ENCODE results near the gene TMEM236. TPM values are rescaled to one million over a fixed set of nuclear protein-coding genes. Genes with fewer than 3 reads are reported as not detected.
A peak's percentile ranks its signal among the peaks of the same experiment; 100 is the strongest.

Gene TMEM236
- polyA plus RNA-seq, 1 of the 3 experiments (the other 2 are of a cell fraction): 0.02 TPM

GRCh38 chr10:17783751-17784150 lies 31.8 kb downstream of the TMEM236 start:
- Histone ChIP-seq H3K79me2 (ENCODE audit: insufficient read depth) (no peaks in the 10 kb centered on the region), H4K20me1 (ENCODE audit: insufficient read depth) (no peaks in the 10 kb centered on the region), H3K27ac (ENCODE audit: low read depth in 2 of 2, low read length in 1 of 2) (peak overlapping the region; percentile 71 to 88; a peak in 3 of 4 replicates), H3K4me2 (peak overlapping the region; percentile 36; the same call in 1 of the 2 replicates), H3K4me1 (ENCODE audit: control insufficient read depth in 1 of 2, insufficient read depth in 2 of 2, low read depth in 1 of 2, low read length in 1 of 2) (peaks cover 16 to 36% of the 10 kb centered on the region in 2 experiments; a peak in 3 of 4 replicates), H3K4me3 (ENCODE audit: low read depth in 2 of 2, low read length in 1 of 2) (no peak overlapping the region), H3K36me3 (replicated peaks in 1 of 2; ENCODE audit: control insufficient read depth in 1 of 2, insufficient read depth in 2 of 2, low read length in 1 of 2) (no peaks in the 10 kb centered on the region), H2AFZ (ENCODE audit: low read depth) (0 out of 2 replicates have a peak overlapping the region, but pooled peaks have one; percentile 22), H3K9ac (no peak overlapping the region), H3K27me3 (ENCODE audit: insufficient read depth) (no peaks in the 10 kb centered on the region), H3K9me3 (no peaks in the 10 kb centered on the region), H3F3A (replicated peaks; ENCODE audit: insufficient read depth) (peaks cover 37% of the 10 kb centered on the region), H3K9me2 (no peaks in the 10 kb centered on the region)
- TF ChIP-seq RCOR1 (IDR thresholded peaks at IDR 0.05; ENCODE audit: low read length) (no peak), EP300 (IDR thresholded peaks at IDR 0.05; ENCODE audit: borderline replicate concordance in 1 of 2, low read depth in 1 of 2, low read length in 1 of 2) (no peak), IRF3 (IDR thresholded peaks at IDR 0.05; ENCODE audit: low read depth, low read length) (no peak), RXRA (IDR thresholded peaks at IDR 0.05; ENCODE audit: borderline replicate concordance, low read depth) (no peak), SIN3A (IDR thresholded peaks at IDR 0.05; ENCODE audit: borderline replicate concordance, low read depth, low read length) (no peak), MXI1 (IDR thresholded peaks at IDR 0.05; ENCODE audit: low read depth, low read length) (no peak), TEAD4 (IDR thresholded peaks at IDR 0.05; ENCODE audit: borderline replicate concordance, insufficient read depth) (no peak), GABPA (IDR thresholded peaks at IDR 0.05; ENCODE audit: low read depth) (no peak), SMC3 (IDR thresholded peaks at IDR 0.05; ENCODE audit: low read depth, low read length) (no peak), CHD2 (IDR thresholded peaks at IDR 0.05; ENCODE audit: low read length, partially characterized antibody) (no peak), JUND (IDR thresholded peaks at IDR 0.05) (no peak), CTCF (IDR thresholded peaks at IDR 0.05) (no peak), FOXJ3 (CRISPR knock-in tag; IDR thresholded peaks at IDR 0.05) (no peak), USF2 (IDR thresholded peaks at IDR 0.05; ENCODE audit: borderline replicate concordance, low read depth, low read length) (no peak), FOSL2 (IDR thresholded peaks at IDR 0.05; ENCODE audit: borderline replicate concordance, low read depth) (no peak), USF1 (IDR thresholded peaks at IDR 0.05; ENCODE audit: borderline replicate concordance, low read depth) (no peak), TCF12 (IDR thresholded peaks at IDR 0.05) (no peak), RFX5 (IDR thresholded peaks at IDR 0.05; ENCODE audit: low read length) (no peak)
- no peak for DNase-seq
- ChIA-PET CTCF (interaction anchor here (0.6 kb wide), 1 partner anchor 1302 kb away, joined by 3 read pairs; no protein-coding TSS in a partner anchor), POLR2A (no interaction called here)
- WGBS (ENCODE audit: low lambda C conversion rate): 90% methylated on average over 1 of the region's 1 CpG

Data from SK-N-SH (cell line).